ENCODE measurements around the gene DISC1.
"Not testable (repeated sequence)": the region's sequence is repeated elsewhere in the genome, so short reads cannot be mapped to it uniquely, and the experiment has no call there.

The DISC1 gene

GRCh38 chr1:231702804-231703203, 76.2 kb downstream of the DISC1 start:
- no peak for DNase-seq (ENCODE audit: low read depth)

DNA sequence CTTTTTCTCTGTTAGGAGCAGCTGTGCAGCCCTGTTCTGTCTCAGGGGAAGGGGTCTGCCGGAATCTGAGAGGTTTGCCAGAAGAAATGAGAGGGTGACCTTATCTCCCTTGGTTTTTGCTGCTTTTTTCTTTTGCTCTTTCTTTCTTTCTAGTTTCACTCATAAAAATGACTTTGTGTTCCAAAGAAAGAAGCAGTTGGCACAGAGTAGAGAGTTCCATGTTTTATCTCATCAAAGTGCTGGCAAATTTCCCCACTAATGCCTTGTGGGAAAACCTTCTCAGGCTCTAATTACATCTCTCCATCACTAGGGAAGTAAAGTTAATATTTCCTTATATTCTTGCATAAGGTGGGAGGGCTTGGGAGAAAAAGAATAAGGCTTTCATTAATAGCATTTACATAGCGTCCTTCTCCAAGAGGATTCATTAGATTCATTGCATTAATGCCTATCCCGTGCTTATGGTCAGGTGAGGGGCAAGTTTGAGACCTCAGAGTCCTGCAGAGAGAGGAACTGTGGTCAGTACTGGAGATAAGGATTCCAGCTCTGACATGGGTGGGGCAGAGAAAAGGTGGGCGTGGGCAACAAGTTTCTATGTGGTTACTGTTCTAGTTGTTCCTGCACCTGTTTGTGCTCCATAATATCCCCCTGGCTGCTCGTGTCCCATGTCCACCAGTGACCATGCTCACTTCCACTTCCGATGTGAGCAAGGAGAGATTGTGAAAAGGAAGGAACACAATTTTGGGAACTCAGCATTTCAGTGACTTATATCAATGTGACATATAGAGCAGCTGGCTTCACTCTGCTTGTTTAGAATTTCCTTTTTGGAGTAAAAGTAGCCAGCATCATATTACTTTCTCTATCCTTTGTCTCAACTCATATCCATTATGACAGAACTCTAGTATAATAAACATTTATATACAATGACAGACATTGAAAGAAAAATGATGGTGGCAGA, 79.5 kb downstream of the DISC1 start:
- DNase-seq (ENCODE audit: low read depth): no peak

- no peak for DNase-seq (ENCODE audit: low read depth)
Observed at GRCh38 chr1:231706934-231707333, 80.3 kb downstream of the DISC1 start.

DNA sequence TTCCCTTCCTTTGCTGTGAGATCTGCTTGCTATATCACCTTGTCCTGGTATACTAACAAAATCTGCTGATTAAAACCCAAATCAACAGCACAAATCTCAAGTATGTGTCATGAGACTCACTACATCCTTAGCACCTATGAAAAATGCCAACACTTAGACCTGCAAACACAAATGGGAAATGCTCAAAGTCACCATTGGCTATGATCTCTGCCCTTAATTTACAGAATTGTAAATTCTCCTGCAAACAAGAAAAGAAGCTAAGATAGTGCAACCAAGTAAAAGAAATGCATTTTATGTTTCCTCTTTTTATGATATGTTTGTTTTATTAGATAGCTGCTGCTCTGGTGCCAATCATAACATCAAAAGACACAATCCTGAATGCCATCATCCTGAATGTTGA, 80.8 kb downstream of the DISC1 start:
- no peak for DNase-seq (ENCODE audit: low read depth)

DNA sequence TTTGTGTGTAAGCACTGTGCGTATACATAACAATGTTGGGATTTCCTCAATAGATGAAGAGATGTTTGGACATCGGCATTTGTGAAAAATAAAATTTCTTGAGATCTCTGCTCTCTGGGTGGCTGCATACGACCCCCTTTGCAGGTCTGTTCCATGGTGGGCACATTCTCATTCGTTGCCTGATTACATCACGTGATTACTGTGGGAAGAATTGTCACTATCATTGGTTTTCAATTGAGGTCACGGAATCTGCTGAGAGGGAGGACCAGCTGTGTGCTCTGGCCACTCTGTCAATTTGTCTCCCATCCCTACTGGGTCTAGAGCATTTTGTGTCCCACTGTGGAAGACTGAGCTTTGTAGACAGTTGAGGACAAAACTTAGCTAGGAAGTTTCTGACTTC, 81.8 kb downstream of the DISC1 start:
- DNase-seq (ENCODE audit: low read depth): no peak

DNA sequence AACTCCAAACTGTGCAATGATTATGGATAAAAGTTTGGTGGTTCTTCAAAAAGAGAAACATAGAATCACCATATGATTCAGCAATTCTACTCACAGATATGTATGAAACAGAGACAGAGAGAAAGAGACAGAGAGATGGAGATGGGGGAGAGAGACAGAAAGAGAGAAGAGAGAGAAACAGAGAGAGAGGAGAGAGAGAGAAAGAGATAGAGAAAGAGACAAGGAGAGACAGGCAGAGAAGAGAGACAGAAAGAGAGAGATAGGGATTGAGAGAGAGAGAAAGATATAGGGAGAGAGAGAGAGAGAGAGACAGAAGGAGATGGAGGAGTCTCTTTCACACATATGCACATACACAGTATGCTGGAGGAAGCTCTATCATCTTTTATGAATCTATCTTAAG, 87.8 kb downstream of the DISC1 start:
- no peak for DNase-seq (ENCODE audit: low read depth)

DNA sequence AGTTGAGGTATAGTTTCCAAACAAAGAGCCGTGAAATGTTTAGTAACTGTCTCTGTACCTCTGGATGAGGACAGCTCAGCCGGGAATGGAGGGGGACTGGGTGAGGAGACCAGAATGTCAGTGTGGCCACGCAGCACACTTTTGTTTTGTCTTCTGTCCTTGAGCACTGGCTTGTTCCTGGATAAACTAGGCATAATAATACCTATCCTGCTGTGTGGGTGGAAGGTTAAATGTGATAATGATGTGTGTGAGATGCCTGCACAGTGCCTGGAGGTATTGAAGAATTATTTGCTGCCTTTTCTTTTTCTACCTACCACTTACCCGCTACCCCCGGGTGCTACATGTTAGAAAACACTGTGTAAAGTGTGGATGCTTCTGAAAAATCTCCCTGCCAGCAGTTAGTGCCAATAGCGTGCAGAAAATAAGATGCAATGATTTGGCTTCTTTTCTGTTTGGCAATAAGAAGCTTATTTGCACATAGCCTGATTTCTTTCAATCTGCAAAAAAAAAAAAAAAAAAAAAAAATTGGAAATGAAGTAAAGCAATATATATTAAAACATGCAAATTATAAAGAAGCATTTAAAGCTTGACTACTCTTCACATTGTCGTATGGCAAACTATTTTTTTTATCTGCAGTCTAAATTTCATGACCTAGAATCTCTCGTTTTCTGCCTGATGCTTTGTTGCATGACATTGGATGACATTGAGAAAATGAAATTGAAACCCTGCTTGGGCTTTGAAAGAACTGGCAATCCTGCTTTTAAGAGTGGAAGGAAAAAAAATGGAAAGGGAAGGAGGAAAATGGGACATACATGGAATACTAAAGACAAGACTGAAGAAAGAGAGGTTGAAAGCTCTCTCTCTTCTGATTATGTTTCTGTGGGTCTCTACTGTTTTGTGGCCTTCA, 89.5 kb downstream of the DISC1 start:
- no peak for DNase-seq (ENCODE audit: low read depth)

DNA sequence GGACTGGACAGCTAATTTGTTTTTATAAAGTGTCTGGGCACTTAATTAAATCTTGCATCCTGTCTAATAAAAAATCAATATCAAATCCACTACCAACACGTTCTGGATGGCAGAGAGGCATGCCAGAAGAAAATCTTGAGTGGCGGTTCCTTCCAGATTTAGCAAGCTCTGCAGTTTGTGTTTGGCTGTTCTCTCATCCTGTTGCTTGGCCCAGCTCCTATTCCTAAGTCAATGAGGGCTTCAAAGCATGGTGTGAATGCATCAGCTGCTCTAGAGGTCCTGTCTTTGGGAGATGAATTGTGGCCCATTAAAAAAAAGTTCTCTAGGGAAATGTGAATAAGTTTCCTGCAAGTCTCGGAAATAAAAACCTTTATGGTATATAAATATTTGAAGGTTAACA, 90.3 kb downstream of the DISC1 start:
- no peak for DNase-seq (ENCODE audit: low read depth)

DNA sequence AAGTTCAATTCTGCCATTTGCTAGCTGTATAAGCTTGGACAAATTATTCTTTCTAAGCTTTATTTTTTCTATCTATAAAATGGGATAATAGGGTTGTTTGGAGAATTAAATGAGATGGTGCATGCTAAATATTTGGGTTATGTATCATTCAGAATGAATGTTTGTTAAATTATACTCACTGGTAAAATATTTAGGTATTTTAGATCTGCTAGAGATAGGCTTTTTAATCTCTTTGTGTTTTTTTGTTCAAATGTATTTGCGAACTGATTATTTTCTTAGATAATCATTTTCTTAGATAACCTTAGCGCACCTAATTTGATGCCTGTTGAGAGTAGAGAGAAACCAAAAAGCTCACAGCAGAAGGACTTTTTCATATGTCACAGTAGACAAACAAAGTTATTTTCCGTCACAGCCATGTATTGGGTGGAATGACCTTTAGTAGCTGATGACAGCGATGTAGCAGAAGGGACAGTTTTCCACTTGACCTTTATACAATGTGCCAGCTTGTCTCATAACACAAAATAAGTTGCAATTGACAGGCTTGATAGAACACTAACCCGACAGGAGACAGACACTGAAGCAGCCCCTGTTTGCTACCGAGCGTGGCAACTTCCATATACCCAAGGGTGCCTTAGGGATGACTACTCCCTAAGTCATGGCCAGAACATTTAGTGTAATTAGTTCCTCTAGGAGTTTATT, 93.0 kb downstream of the DISC1 start:
- DNase-seq (ENCODE audit: low read depth): no peak

- DNase-seq (ENCODE audit: low read depth): no peak
Observed at GRCh38 chr1:231720652-231721325, 94.2 kb downstream of the DISC1 start.

GRCh38 chr1:231721436-231721835, 94.8 kb downstream of the DISC1 start:
- no peak for DNase-seq (ENCODE audit: low read depth)

DNA sequence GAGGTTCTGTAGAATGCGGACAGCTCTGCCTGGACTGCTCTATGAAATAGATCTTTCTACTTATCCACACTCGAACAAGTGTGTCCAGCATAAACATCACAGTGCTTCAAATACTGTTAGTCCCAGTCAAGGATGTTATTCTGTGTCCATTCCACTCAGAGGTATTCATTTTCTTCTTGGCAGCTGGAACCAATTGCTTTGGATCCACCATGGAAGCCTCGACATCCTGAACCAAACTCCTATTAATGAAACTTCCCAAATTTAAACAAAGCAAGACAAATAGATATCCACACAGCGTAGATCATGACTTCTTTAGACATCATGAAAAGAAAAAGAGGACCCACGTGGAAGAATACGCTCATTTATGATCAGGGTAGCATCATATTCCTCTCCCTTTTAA, 95.8 kb downstream of the DISC1 start:
- no peak for DNase-seq (ENCODE audit: low read depth)

GRCh38 chr1:231723146-231723545, 96.6 kb downstream of the DISC1 start:
- no peak for DNase-seq (ENCODE audit: low read depth)

DNA sequence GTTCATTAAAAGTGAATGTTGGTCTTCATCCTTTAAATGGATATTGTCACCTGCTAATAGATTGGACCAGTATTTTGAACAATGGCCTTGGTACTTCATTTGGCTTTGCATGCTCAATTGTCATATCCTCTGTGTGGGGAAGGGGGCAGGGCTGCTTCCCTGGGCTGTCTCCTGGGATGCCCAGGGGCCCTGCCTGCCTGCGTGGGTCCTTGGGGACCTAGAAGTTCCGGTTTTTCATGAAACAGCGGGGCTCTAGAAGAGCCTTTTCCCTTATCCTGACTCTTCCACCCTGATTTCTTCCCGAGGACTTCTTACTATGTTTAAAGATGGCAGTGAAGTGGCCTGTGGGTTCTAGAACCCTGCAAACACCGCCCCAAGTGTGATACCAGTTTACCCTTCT, 97.5 kb downstream of the DISC1 start:
- DNase-seq (ENCODE audit: low read depth): no peak

- DNase-seq (ENCODE audit: low read depth): peak; percentile 38
Observed at GRCh38 chr1:231724876-231725647, 98.5 kb downstream of the DISC1 start.

DNA sequence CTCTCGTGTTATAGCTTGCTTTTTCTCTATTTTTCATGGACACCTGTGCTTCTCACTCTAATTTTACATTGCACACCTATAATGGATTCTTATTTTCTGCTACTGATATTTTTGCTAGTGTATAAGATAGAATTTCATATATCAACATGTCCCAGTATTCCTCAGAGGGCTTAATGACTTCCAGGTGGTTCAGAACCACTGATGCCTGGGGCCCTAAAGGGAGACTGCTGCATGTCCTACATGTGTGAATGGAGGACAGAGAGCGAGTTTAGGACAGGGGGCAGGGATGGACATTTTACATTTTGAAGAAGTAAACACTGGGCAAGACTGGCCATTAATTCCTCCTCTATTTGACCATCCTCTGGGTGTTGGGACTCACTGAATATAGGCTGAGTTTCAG, 100.6 kb downstream of the DISC1 start:
- no peak for DNase-seq (ENCODE audit: low read depth)

DNA sequence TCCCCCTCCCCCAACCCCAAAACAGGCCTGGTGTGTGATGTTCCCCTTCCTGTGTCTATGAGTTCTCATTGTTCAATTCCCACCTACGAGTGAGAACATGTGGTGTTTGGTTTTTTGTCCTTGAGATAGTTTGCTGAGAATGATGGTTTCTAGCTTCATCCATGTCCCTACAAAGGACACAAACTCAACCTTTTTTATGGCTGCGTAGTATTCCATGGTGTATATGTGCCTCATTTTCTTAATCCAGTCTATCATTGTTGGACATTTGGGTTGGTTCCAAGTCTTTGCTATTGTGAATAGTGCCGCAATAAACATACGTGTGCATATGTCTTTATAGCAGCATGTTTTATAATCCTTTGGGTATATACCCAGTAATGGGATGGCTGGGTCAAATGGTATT, 102.4 kb downstream of the DISC1 start:
- DNase-seq (ENCODE audit: low read depth): not testable (repeated sequence)

DNA sequence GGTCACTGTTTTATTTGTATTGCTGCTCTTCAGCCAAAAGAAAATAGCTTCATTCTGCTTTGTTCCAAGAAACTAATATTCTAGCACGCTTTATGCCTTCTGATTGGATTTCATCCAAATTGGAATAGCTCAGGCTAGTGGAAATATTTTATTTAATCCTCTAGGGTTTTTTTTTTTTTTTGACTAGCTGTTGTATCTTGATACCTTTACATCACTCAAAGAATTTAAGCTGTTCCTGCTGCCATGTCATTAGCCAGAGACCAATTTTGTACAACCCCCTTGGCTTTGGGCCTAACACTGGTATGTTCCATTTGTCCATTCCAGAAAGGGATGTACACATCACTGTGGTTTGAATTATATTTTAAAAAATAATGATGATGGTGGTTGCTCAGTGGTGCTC, 103.0 kb downstream of the DISC1 start:
- peak; percentile 27 for DNase-seq (ENCODE audit: low read depth)

DNA sequence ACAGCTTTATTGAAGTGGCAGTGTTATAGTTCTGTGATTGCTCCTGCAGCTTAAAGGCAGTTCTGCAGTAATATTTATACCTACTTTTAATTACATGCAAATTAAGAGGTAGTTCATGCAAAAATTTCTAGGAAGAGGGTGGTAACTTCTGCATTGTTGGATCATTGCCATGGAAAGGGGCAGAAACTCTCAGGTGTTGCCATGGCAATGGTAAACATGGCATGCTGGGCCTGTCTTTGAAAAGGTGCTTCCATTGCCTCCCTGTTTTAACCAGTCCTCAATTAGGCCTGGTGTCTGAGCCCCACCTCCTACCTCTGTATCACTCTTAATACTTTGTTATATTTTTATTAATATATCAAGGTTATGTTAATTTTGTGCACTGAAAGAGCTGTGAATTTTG, 104.7 kb downstream of the DISC1 start:
- no peak for DNase-seq (ENCODE audit: low read depth)

GRCh38 chr1:231733063-231733462, 106.5 kb downstream of the DISC1 start:
- DNase-seq (ENCODE audit: low read depth): no peak

GRCh38 chr1:231733672-231734071, 107.1 kb downstream of the DISC1 start:
- no peak for DNase-seq (ENCODE audit: low read depth)

Measured in stromal cell of bone marrow (primary cell).